ENCODE measurements around the gene PIGV.
"Not testable (repeated sequence)": the region's sequence is repeated elsewhere in the genome, so short reads cannot be mapped to it uniquely, and the experiment has no call there.

The PIGV gene

DNA sequence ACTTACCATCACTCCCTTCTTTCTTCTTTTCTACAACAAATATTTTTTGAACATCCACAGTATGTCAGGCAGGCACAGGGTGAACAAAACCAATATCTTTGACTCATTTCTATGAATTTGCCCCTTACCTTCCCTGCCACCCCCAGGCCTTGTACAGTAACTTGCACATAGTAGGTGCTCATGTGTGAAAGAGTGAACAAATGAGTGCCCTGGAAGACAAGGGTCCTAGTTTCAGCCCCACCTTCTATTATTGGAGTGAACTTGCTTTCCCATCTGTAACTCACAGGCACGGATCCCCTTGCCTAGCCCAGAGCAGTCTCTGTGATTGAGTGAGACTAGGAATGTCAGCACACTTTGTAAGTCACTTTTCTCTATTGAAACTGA is 51.6 kb downstream of the PIGV start:
- H3K4me3 ChIP-seq (ENCODE audit: low read depth, low read length), result no peak overlapping the region
- DNase-seq (ENCODE audit: low read depth), result no peak
- TF ChIP-seq MYC (IDR thresholded peaks at IDR 0.05; ENCODE audit: low read depth, low read length), result no peak
- TF ChIP-seq MAX (IDR thresholded peaks at IDR 0.05; ENCODE audit: low read depth, low read length), result no peak
- TF ChIP-seq, protein P1, sequence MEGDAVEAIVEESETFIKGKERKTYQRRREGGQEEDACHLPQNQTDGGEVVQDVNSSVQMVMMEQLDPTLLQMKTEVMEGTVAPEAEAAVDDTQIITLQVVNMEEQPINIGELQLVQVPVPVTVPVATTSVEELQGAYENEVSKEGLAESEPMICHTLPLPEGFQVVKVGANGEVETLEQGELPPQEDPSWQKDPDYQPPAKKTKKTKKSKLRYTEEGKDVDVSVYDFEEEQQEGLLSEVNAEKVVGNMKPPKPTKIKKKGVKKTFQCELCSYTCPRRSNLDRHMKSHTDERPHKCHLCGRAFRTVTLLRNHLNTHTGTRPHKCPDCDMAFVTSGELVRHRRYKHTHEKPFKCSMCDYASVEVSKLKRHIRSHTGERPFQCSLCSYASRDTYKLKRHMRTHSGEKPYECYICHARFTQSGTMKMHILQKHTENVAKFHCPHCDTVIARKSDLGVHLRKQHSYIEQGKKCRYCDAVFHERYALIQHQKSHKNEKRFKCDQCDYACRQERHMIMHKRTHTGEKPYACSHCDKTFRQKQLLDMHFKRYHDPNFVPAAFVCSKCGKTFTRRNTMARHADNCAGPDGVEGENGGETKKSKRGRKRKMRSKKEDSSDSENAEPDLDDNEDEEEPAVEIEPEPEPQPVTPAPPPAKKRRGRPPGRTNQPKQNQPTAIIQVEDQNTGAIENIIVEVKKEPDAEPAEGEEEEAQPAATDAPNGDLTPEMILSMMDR (IDR thresholded peaks at IDR 0.05; ENCODE audit: low read depth, low read length), result no peak
- TF ChIP-seq POLR2A (IDR thresholded peaks at IDR 0.05; ENCODE audit: extremely low read depth, insufficient read length), result no peak

- DNase-seq (ENCODE audit: low read depth), result no peak
- no peak overlapping the region for H3K4me3 ChIP-seq (ENCODE audit: low read depth, low read length)
- TF ChIP-seq POLR2A (IDR thresholded peaks at IDR 0.05; ENCODE audit: extremely low read depth, insufficient read length), result no peak
- no peak for TF ChIP-seq MYC (IDR thresholded peaks at IDR 0.05; ENCODE audit: low read depth, low read length)
Observed at GRCh38 chr1:26839779-26840178, 52.0 kb downstream of the PIGV start.

GRCh38 chr1:26844424-26845196 is 56.9 kb downstream of the PIGV start:
- DNase-seq (ENCODE audit: low read depth), result no peak
- TF ChIP-seq MYC (IDR thresholded peaks at IDR 0.05; ENCODE audit: low read depth, low read length), result no peak
- no peak for TF ChIP-seq POLR2A (IDR thresholded peaks at IDR 0.05; ENCODE audit: extremely low read depth, insufficient read length)
- no peak for TF ChIP-seq MAX (IDR thresholded peaks at IDR 0.05; ENCODE audit: low read depth, low read length)
- TF ChIP-seq, protein P1 (IDR thresholded peaks at IDR 0.05; ENCODE audit: low read depth, low read length), result no peak
- no peak overlapping the region for H3K4me3 ChIP-seq (ENCODE audit: low read depth, low read length)

- not testable (repeated sequence) for DNase-seq (ENCODE audit: low read depth)
Observed at GRCh38 chr1:26847826-26848225, 60.1 kb downstream of the PIGV start.

More at GRCh38 chr1:26847826-26848225, 60.1 kb downstream of the PIGV start:
- not testable (repeated sequence) for H3K4me3 ChIP-seq (ENCODE audit: low read depth, low read length)
